ENCODE results near the gene TGFB2. TPM values are rescaled to one million over a fixed set of nuclear protein-coding genes. Genes with fewer than 3 reads are reported as not detected.

Gene TGFB2
- polyA plus RNA-seq, 2 of the 4 experiments (the other 2 are of a cell fraction): 29.7 to 65.8 TPM

GRCh38 chr1:218355278-218355677 is 10.1 kb downstream of the TGFB2 start:
- 71% methylated on average over 4 of the region's 4 CpGs for WGBS (ENCODE audit: missing lambda C conversion rate)
- DNase-seq (ENCODE audit: low read depth in 1 of 2, low spot score in 1 of 2): no peak
- H3K27ac ChIP-seq: peak overlapping the region in 1 of 2 experiments; percentile 62; a peak in 3 of 6 replicates
- CTCF ChIA-PET: interaction anchor here (0.7 to 0.9 kb wide), 2 partner anchors 9 to 10 kb away, joined by 3 read pairs; no protein-coding TSS in a partner anchor
- POLR2A ChIA-PET: no interaction called here
- no peak overlapping the region for H3K4me2 ChIP-seq
- FAIRE-seq: no peak
- no peak for ATAC-seq
- no peaks in the 10 kb centered on the region for H3K9me3 ChIP-seq
- peaks cover 95% of the 10 kb centered on the region for H3K4me1 ChIP-seq
- no peak overlapping the region for H3K4me3 ChIP-seq
- no peak for TF ChIP-seq TFCP2L1 (CRISPR knock-in tag; IDR thresholded peaks at IDR 0.05)
- TF ChIP-seq KDM5A (IDR thresholded peaks at IDR 0.05): no peak
- TF ChIP-seq HOXA7 (CRISPR knock-in tag; IDR thresholded peaks at IDR 0.05): no peak
- no peak for TF ChIP-seq HMGXB4 (CRISPR knock-in tag; IDR thresholded peaks at IDR 0.05; ENCODE audit: borderline replicate concordance)
- no peak for TF ChIP-seq MAZ (IDR thresholded peaks at IDR 0.05; ENCODE audit: borderline replicate concordance, low read depth, low read length)

GRCh38 chr1:218357211-218357892 is 12.2 kb downstream of the TGFB2 start:
- CTCF ChIA-PET: interaction anchor here (1.4 kb wide), 1 partner anchor 10 kb away, joined by 3 read pairs; no protein-coding TSS in a partner anchor
- Histone ChIP-seq H3K4me1 (peaks cover 93% of the 10 kb centered on the region), H3K27ac (peak overlapping the region; percentile 23 to 66; a peak in 3 of 6 replicates), H3K9me3 (no peaks in the 10 kb centered on the region), H3K4me3 (no peak overlapping the region), H3K4me2 (no peak overlapping the region)
- no peak for DNase-seq (ENCODE audit: low read depth in 1 of 2, low spot score in 1 of 2)
- WGBS (ENCODE audit: missing lambda C conversion rate): 87% methylated on average over 10 of the region's 10 CpGs
- FAIRE-seq: no peak
- TF ChIP-seq FOSL2 (IDR thresholded peaks at IDR 0.05): no peak
- no peak for TF ChIP-seq FOSL2 (CRISPR knock-in tag; IDR thresholded peaks at IDR 0.05)
- no peak for TF ChIP-seq CHD4 (IDR thresholded peaks at IDR 0.05; ENCODE audit: borderline replicate concordance)
- no peak for TF ChIP-seq ESRRA (IDR thresholded peaks at IDR 0.05; ENCODE audit: borderline replicate concordance, low read length)
- no peak for TF ChIP-seq HOXB5 (CRISPR knock-in tag; IDR thresholded peaks at IDR 0.05)
- TF ChIP-seq E2F6 (IDR thresholded peaks at IDR 0.05; ENCODE audit: borderline replicate concordance, low read depth): no peak
- no peak for TF ChIP-seq RCOR1 (IDR thresholded peaks at IDR 0.05; ENCODE audit: low read depth, low read length)
- no peak for TF ChIP-seq ZFP36 (IDR thresholded peaks at IDR 0.05; ENCODE audit: borderline replicate concordance, partially characterized antibody)
- no peak for TF ChIP-seq HMGXB4 (CRISPR knock-in tag; IDR thresholded peaks at IDR 0.05; ENCODE audit: borderline replicate concordance)
- no peak for TF ChIP-seq ZNF302 (CRISPR knock-in tag; IDR thresholded peaks at IDR 0.05)
- no peak; a peak in 2 of 6 replicates for ATAC-seq
- POLR2A ChIA-PET: no interaction called here

- FAIRE-seq: no peak
- no peak for ATAC-seq
- H3K9me3 ChIP-seq: no peaks in the 10 kb centered on the region
- TF ChIP-seq CTCF (IDR thresholded peaks at IDR 0.05) (no peak), HOXA7 (CRISPR knock-in tag; IDR thresholded peaks at IDR 0.05) (no peak), CBX2 (IDR thresholded peaks at IDR 0.05; ENCODE audit: borderline replicate concordance, low read depth) (no peak), JUN (IDR thresholded peaks at IDR 0.05) (no peak), ZC3H11A (IDR thresholded peaks at IDR 0.05) (no peak), RNF2 (IDR thresholded peaks at IDR 0.05; ENCODE audit: borderline replicate concordance, low read depth) (no peak), ZSCAN20 (CRISPR knock-in tag; IDR thresholded peaks at IDR 0.05) (no peak), HOXB5 (CRISPR knock-in tag; IDR thresholded peaks at IDR 0.05) (no peak), REST (IDR thresholded peaks at IDR 0.05) (no peak)
- ChIA-PET CTCF (interaction anchor here (1.4 kb wide), 1 partner anchor 11 kb away, joined by 3 read pairs; no protein-coding TSS in a partner anchor), POLR2A (interaction anchor here (1.0 kb wide), 1 partner anchor 13 kb away, joined by 3 read pairs; the partner anchor contains the start of gene TGFB2)
- no peak overlapping the region for H3K4me2 ChIP-seq
- peak overlapping the region in 1 of 2 experiments; percentile 66; a peak in 3 of 6 replicates for H3K27ac ChIP-seq
- H3K4me1 ChIP-seq: peaks cover 93% of the 10 kb centered on the region
- no peak for DNase-seq (ENCODE audit: low read depth in 1 of 2, low spot score in 1 of 2)
- 63% methylated on average over 3 of the region's 3 CpGs for WGBS (ENCODE audit: missing lambda C conversion rate)
- no peak overlapping the region for H3K4me3 ChIP-seq
These were observed 12.7 kb downstream of the TGFB2 start for GRCh38 chr1:218357893-218358232.
